Measurements from ENCODE around the gene ENG. TPM values are rescaled to one million over a fixed set of nuclear protein-coding genes. Genes with fewer than 3 reads are reported as not detected.

Gene ENG
- total and polyA plus RNA-seq, 2 experiments from 2014 or later = 1.4 to 2.6 TPM

DNA sequence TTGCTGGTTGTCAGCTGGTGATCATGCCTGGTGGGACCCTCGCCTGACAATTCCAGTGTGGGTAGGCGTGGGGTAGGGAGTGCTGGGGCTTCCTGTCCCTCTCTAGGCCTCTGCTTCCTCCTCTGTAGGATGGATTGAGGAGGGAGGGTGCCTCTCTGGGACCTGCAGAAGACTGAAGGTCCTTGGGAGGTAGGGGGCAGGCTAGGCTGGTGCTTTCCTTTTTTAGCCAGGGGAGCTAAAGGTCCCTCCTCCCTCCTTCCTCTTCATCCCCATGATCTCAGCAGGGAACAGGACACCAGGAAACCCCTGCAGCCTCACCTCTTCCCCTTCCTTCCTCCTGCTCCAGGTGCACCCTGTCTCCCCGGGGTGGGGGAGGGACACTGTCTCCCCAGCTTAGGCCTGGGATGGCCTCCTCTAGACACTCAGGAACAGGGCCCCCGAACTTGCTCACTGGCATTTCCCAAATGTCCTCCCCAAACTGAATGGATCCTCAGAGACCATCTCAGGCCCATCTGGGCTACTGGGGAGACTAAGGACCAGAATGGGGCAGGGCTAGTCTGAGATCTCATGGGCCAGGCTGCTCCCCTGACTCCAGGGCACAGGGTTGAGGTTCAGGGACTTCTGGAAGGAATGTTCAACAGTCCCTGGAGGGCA is 84.4 kb downstream of the ENG start (continued):
- TF ChIP-seq ETS1 (IDR thresholded peaks at IDR 0.05) = no peak
- TF ChIP-seq, protein P1, sequence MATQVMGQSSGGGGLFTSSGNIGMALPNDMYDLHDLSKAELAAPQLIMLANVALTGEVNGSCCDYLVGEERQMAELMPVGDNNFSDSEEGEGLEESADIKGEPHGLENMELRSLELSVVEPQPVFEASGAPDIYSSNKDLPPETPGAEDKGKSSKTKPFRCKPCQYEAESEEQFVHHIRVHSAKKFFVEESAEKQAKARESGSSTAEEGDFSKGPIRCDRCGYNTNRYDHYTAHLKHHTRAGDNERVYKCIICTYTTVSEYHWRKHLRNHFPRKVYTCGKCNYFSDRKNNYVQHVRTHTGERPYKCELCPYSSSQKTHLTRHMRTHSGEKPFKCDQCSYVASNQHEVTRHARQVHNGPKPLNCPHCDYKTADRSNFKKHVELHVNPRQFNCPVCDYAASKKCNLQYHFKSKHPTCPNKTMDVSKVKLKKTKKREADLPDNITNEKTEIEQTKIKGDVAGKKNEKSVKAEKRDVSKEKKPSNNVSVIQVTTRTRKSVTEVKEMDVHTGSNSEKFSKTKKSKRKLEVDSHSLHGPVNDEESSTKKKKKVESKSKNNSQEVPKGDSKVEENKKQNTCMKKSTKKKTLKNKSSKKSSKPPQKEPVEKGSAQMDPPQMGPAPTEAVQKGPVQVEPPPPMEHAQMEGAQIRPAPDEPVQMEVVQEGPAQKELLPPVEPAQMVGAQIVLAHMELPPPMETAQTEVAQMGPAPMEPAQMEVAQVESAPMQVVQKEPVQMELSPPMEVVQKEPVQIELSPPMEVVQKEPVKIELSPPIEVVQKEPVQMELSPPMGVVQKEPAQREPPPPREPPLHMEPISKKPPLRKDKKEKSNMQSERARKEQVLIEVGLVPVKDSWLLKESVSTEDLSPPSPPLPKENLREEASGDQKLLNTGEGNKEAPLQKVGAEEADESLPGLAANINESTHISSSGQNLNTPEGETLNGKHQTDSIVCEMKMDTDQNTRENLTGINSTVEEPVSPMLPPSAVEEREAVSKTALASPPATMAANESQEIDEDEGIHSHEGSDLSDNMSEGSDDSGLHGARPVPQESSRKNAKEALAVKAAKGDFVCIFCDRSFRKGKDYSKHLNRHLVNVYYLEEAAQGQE (IDR thresholded peaks at IDR 0.05; ENCODE audit: unreplicated experiment) = no peak
- TF ChIP-seq EZH2phosphoT487 (IDR thresholded peaks at IDR 0.05; ENCODE audit: unreplicated experiment) = no peak
- peak in 1 of 2 experiments; percentile 41; a peak in 2 of 4 replicates for TF ChIP-seq CTCF (conservative IDR thresholded peaks at IDR 0.05; ENCODE audit: low read depth in 2 of 2)

- Histone ChIP-seq H3K4me3 (no peak overlapping the region), H3K36me3 (ENCODE audit: insufficient read depth) (no peaks in the 10 kb centered on the region), H3K27me3 (ENCODE audit: insufficient read depth) (no peaks in the 10 kb centered on the region), H3K27ac (ENCODE audit: low read depth) (no peak overlapping the region), H3K4me2 (no peak overlapping the region), H2AFZ (no peak overlapping the region), H3K9me2 (ENCODE audit: insufficient read depth) (no peaks in the 10 kb centered on the region), H3K79me2 (replicated peaks; ENCODE audit: insufficient read depth) (no peaks in the 10 kb centered on the region), H3F3A (replicated peaks; ENCODE audit: low read depth) (peaks cover 4% of the 10 kb centered on the region; the same call in 1 of the 2 replicates), H4K20me1 (replicated peaks; ENCODE audit: insufficient read depth) (no peaks in the 10 kb centered on the region), H3K4me1 (ENCODE audit: insufficient read depth) (peaks cover 14% of the 10 kb centered on the region)
- Mint-ChIP-seq H3K36me3 (ENCODE audit: low read depth) (no peaks in the 10 kb centered on the region; the same call in 2 of the 3 replicates), H3K4me3 (no peak overlapping the region; the same call in 2 of the 3 replicates), H3K27ac (no peak overlapping the region), H3K4me1 (peaks cover 33% of the 10 kb centered on the region), H3K9me3 (no peaks in the 10 kb centered on the region), H3K27me3 (ENCODE audit: insufficient read depth, low read depth, poor library complexity) (peaks cover 21% of the 10 kb centered on the region)
- TF ChIP-seq, protein P1 (IDR thresholded peaks at IDR 0.05; ENCODE audit: unreplicated experiment) = no peak
- no peak for TF ChIP-seq CTCF (conservative IDR thresholded peaks at IDR 0.05; ENCODE audit: low read depth in 2 of 2)
- TF ChIP-seq ETS1 (IDR thresholded peaks at IDR 0.05) = no peak
- ATAC-seq (no peak), DNase-seq (ENCODE audit: low spot score) (no peak)
Observed at GRCh38 chr9:127769101-127769500, 85.4 kb downstream of the ENG start.

Measured in GM23338 (cell line).